Adrenal gland (tissue), 12 donors: ENCODE measurements around the gene EMCN. TPM values are rescaled to one million over a fixed set of nuclear protein-coding genes. Genes with fewer than 3 reads are reported as not detected.

Experiments
- DNase-seq, 7 donors: peaks; one replicate each; pipeline ENCODE4 v3.0.0-alpha.2; 2019 to 2020
- H3K27ac ChIP-seq, 5 donors: fragments of 200-600 bp; sonication (generic) in 4 of 5; 1 replicate in 3 of 5; 2 replicates in 2 of 5; pipeline versions ENCODE4 v1.5.1 to v1.8.0; 2016 to 2020; ENCODE audit warnings: mild to moderate bottlenecking in 1 of 5
- H3K27me3 ChIP-seq: fragments of 200-600 bp; 2 replicates; pipeline ENCODE4 v1.8.0; 2021
- H3K36me3 ChIP-seq, 2 donors: fragments of 200-600 bp; replicated peaks in 1 of 2; 1 replicate in 1 of 2; 2 replicates in 1 of 2; pipeline versions ENCODE4 v1.5.1 to v1.8.0; 2018 to 2022
- H3K4me1 ChIP-seq, 2 donors: fragments of 200-600 bp; replicated peaks in 1 of 2; 1 replicate in 1 of 2; 2 replicates in 1 of 2; pipeline versions ENCODE4 v1.5.1 to v1.8.0; 2018 to 2021
- H3K4me3 ChIP-seq, 4 donors: fragments of 200-600 bp; sonication (generic) in 3 of 4; one replicate each; pipeline ENCODE4 v1.5.1; 2016 to 2018
- H3K9me3 ChIP-seq, 3 donors: fragments of 200-600 bp; sonication (generic) in 1 of 3; replicated peaks in 1 of 3; 1 replicate in 2 of 3; 2 replicates in 1 of 3; pipeline versions ENCODE4 v1.5.1 to v1.8.0; 2016 to 2021
- CTCF ChIP-seq, 6 experiments: fragments of 450-650 bp in 4 of 6; fragments of 200-600 bp in 2 of 6; sonication (generic) in 1 of 6; IDR thresholded peaks; 1 replicate in 5 of 6; 2 replicates in 1 of 6; pipeline versions ENCODE4 v1.5.1 to v1.8.0; 2016 to 2021; ENCODE audit warnings: antibody characterized with exemption in 6 of 6, mild to moderate bottlenecking in 2 of 6, moderate library complexity in 1 of 6
- POLR2A ChIP-seq, 2 donors: fragments of 450-650 bp; IDR thresholded peaks; one replicate each; pipeline ENCODE4 v1.6.1; 2017; ENCODE audit warnings: antibody characterized with exemption in 2 of 2, mild to moderate bottlenecking in 2 of 2, moderate library complexity in 1 of 2
- WGBS, 4 donors: extraction: QIAGEN DNeasy Blood & Tissue Kit in 2 of 4; methylation state at CpG; one replicate each; pipeline versions ENCODE4 v1.1.5 to v1.1.7; 2013 to 2017; 5-methylcytosine and 5-hydroxymethylcytosine counted together
- intact Hi-C, 2 donors: fragments of 100-400 bp; cut with DNase I; formaldehyde crosslinking; loops; one replicate each; pipeline versions ENCODE4 v1.14.1 to v1.15.0; 2022 to 2023
- polyA plus RNA-seq, 3 donors: library from polyadenylated mRNA; stranded (reverse); fragments of 200-250 nt in 2 of 3; fragments of 350-450 nt in 1 of 3; fragmentation: Illumina TruSeq in 1 of 3; extraction: RNeasy Lipid Tissue Mini Kit (QIAGEN cat#74804) in 1 of 3; gene quantifications; one replicate each; pipeline ENCODE4 v1.2.3, GENCODE V29; 2013 to 2014
- total RNA-seq, 9 donors: library from RNA; depleted of rRNA in 4 of 9; stranded (reverse); fragments of >200 nt in 4 of 9; fragments of 120-200 nt in 1 of 9; fragmentation: NEBNext Ultra II Directional in 1 of 9; extraction: Animal tissue kit (Norgen Biotek cat#: 25700) in 1 of 9; gene quantifications; one replicate each; pipeline versions ENCODE4 v1.1.0 to v1.2.4, GENCODE V29; 2013 to 2023
- donor health status: healthy with polysubstance abuse.
- donor health status: Bipolar disorder and iron deficiency.
- donor health status: DM: yes; HTN: yes; CAD: no.
- donor health status: DM: no; HTN: no; CAD: no.
- donor health status: DM: no; HTN: no; CAD: no.
- donor health status: DM: yes; HTN: yes; CAD: no.

The EMCN gene
- total and polyA plus RNA-seq, 12 donors: 14.6 to 86.1 (median 37.3) TPM

- peaks cover 0 to 10% (median 0%) of the 10 kb centered on the region in 3 donors for H3K9me3 ChIP-seq
- H3K36me3 ChIP-seq: no peaks in the 10 kb centered on the region
- TF ChIP-seq POLR2A (IDR thresholded peaks at IDR 0.05) (no peak), CTCF (IDR thresholded peaks at IDR 0.05) (no peak)
- intact Hi-C loops: no loop called here
- H3K4me3 ChIP-seq: no peak overlapping the region
- H3K27me3 ChIP-seq: no peaks in the 10 kb centered on the region
- H3K4me1 ChIP-seq: peaks cover 6 to 8% of the 10 kb centered on the region in 2 donors
- 6 to 38% (median 34%) methylated on average over 1 of the region's 1 CpG for WGBS, 4 donors
- DNase-seq: peak in 6 of 7 donors; percentile 10 to 62 (median 31)
- no peak overlapping the region for H3K27ac ChIP-seq
Measured at GRCh38 chr4:100417565-100417964, 100.3 kb downstream of the EMCN start.

GRCh38 chr4:100414016-100414790, 103.6 kb downstream of the EMCN start:
- H3K36me3 ChIP-seq: no peaks in the 10 kb centered on the region
- H3K27ac ChIP-seq: no peak overlapping the region
- 85 to 96% (median 89%) methylated on average over 3 of the region's 3 CpGs for WGBS, 4 donors
- TF ChIP-seq POLR2A (IDR thresholded peaks at IDR 0.05): no peak
- TF ChIP-seq CTCF (IDR thresholded peaks at IDR 0.05): no peak
- H3K4me3 ChIP-seq: no peak overlapping the region
- peaks cover 0 to 10% (median 0%) of the 10 kb centered on the region in 3 donors for H3K9me3 ChIP-seq
- H3K4me1 ChIP-seq: peaks cover 0 to 8% of the 10 kb centered on the region in 2 donors
- intact Hi-C loops: no loop called here
- DNase-seq: no peak
- H3K27me3 ChIP-seq: no peaks in the 10 kb centered on the region

- Histone ChIP-seq H3K36me3 (no peaks in the 10 kb centered on the region), H3K4me1 (no peaks in the 10 kb centered on the region), H3K9me3 (no peaks in the 10 kb centered on the region), H3K4me3 (no peak overlapping the region), H3K27me3 (no peaks in the 10 kb centered on the region), H3K27ac (no peak overlapping the region)
- intact Hi-C loops: no loop called here
- WGBS, 4 donors: 88 to 92% (median 89%) methylated on average over 1 of the region's 1 CpG
- no peak for DNase-seq
- TF ChIP-seq POLR2A (IDR thresholded peaks at IDR 0.05) (no peak), CTCF (IDR thresholded peaks at IDR 0.05) (no peak)
Measured at GRCh38 chr4:100391863-100392262, 126.0 kb downstream of the EMCN start.

GRCh38 chr4:100391086-100391485, 126.7 kb downstream of the EMCN start:
- H3K9me3 ChIP-seq: no peaks in the 10 kb centered on the region
- intact Hi-C loops: no loop called here
- 10 to 35% (median 28%) methylated on average over 1 of the region's 1 CpG for WGBS, 4 donors

More at GRCh38 chr4:100391086-100391485, 126.7 kb downstream of the EMCN start:
- DNase-seq: no peak
- TF ChIP-seq CTCF (IDR thresholded peaks at IDR 0.05) (no peak), POLR2A (IDR thresholded peaks at IDR 0.05) (no peak)
- H3K27ac ChIP-seq: no peak overlapping the region
- no peaks in the 10 kb centered on the region for H3K27me3 ChIP-seq
- H3K36me3 ChIP-seq: no peaks in the 10 kb centered on the region
- no peaks in the 10 kb centered on the region for H3K4me1 ChIP-seq
- no peak overlapping the region for H3K4me3 ChIP-seq
